Measurements from ENCODE around the gene ZNF554.

The ZNF554 gene

DNA sequence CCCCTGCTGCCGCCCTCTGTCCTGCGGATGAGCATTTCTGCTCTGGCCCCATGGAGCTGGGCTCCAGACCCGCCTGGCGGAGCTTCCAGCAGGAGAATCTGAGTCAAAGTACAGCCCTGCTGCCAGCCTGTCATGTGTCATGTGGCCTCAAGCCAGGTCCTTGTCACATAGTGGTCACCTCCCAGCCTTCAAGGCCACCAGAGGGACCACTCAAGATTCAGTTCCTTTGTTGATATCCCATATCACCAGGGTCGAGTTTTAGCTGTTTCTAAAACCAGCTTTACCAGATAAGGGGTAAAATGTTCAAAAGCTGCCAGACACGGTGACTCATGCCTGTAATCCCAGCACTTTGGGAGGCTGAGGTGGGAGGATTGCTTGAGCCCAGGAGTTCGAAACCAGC, 20.9 kb upstream of the ZNF554 start:
- Histone ChIP-seq H2BK5ac (ENCODE audit: low read length) (no peak overlapping the region), H3K4me2 (ENCODE audit: low read length) (no peak overlapping the region), H3K9ac (ENCODE audit: low read length) (no peak overlapping the region), H2AK5ac (ENCODE audit: low read length) (no peak overlapping the region), H3K18ac (ENCODE audit: low read length) (no peak overlapping the region), H2BK120ac (ENCODE audit: low read depth, low read length) (no peak overlapping the region), H3K79me2 (ENCODE audit: control insufficient read depth, insufficient read depth, low read length) (no peaks in the 10 kb centered on the region), H3K56ac (ENCODE audit: low read length) (no peak overlapping the region), H3K4me3 (ENCODE audit: low read length) (no peak overlapping the region), H3K36me3 (ENCODE audit: control insufficient read depth, insufficient read depth, low read length) (peaks cover 20% of the 10 kb centered on the region), H4K5ac (ENCODE audit: low read length) (no peak overlapping the region), H3K4me1 (ENCODE audit: control insufficient read depth, low read depth, low read length) (no peaks in the 10 kb centered on the region), H4K8ac (ENCODE audit: low read depth, low read length) (no peak overlapping the region), H3K27ac (ENCODE audit: low read depth, low read length) (no peak overlapping the region), H3K23ac (ENCODE audit: low read length) (no peak overlapping the region), H2BK15ac (replicated peaks; ENCODE audit: low read depth) (no peak overlapping the region), H3K79me1 (ENCODE audit: low read length) (peaks cover 6% of the 10 kb centered on the region), H3K27me3 (ENCODE audit: insufficient read depth, low read length, poor library complexity) (no peaks in the 10 kb centered on the region), H3K4ac (ENCODE audit: low read depth, low read length) (no peak overlapping the region)
- DNase-seq, result peak; percentile 42
- WGBS (ENCODE audit: extremely low coverage, insufficient coverage, low lambda C conversion rate), result no CpG with 5 or more reads among the region's 7 CpGs

- no peaks in the 10 kb centered on the region for H3K79me2 ChIP-seq (ENCODE audit: control insufficient read depth, insufficient read depth, low read length)
- no peaks in the 10 kb centered on the region for H3K27me3 ChIP-seq (ENCODE audit: insufficient read depth, low read length, poor library complexity)
- no CpG with 5 or more reads among the region's 41 CpGs for WGBS (ENCODE audit: extremely low coverage, insufficient coverage, low lambda C conversion rate)
- no peak overlapping the region for H3K4me2 ChIP-seq (ENCODE audit: low read length)
- no peak overlapping the region for H3K27ac ChIP-seq (ENCODE audit: low read depth, low read length)
- no peak overlapping the region for H2AK5ac ChIP-seq (ENCODE audit: low read length)
- no peak overlapping the region for H3K23ac ChIP-seq (ENCODE audit: low read length)
- no peak overlapping the region for H3K4me3 ChIP-seq (ENCODE audit: low read length)
- H2BK5ac ChIP-seq (ENCODE audit: low read length), result no peak overlapping the region
- peaks cover 6% of the 10 kb centered on the region for H3K79me1 ChIP-seq (ENCODE audit: low read length)
- no peak overlapping the region for H3K9ac ChIP-seq (ENCODE audit: low read length)
- H3K4ac ChIP-seq (ENCODE audit: low read depth, low read length), result no peak overlapping the region
- no peak overlapping the region for H4K8ac ChIP-seq (ENCODE audit: low read depth, low read length)
- peaks cover 18% of the 10 kb centered on the region for H3K36me3 ChIP-seq (ENCODE audit: control insufficient read depth, insufficient read depth, low read length)
- H4K5ac ChIP-seq (ENCODE audit: low read length), result no peak overlapping the region
- no peak for DNase-seq
- H3K18ac ChIP-seq (ENCODE audit: low read length), result no peak overlapping the region
- no peaks in the 10 kb centered on the region for H3K4me1 ChIP-seq (ENCODE audit: control insufficient read depth, low read depth, low read length)
- H2BK120ac ChIP-seq (ENCODE audit: low read depth, low read length), result no peak overlapping the region
- no peak overlapping the region for H3K56ac ChIP-seq (ENCODE audit: low read length)
- H2BK15ac ChIP-seq (replicated peaks; ENCODE audit: low read depth), result no peak overlapping the region
These were observed 20.2 kb upstream of the ZNF554 start for GRCh38 chr19:2799273-2800020.

DNA sequence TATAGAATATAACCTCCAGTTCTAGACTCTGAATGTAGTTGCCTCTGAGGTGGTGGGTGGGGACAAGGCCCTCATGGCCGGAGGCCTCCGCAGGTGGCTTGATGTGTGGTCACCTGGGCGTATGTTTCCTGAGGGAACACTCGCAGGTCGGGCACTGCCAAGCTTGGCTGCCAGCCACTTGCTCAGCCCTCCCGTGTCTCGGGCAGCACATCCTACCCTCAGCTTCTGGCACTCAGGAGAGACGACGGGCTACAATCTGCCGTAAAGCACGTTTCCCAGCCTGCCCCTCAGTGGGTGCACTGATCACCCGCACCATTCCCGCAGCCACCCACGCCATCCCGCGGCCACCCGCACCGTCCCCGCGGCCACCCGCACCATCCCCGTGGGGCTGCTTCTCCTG, 19.2 kb upstream of the ZNF554 start:
- Histone ChIP-seq H3K56ac (ENCODE audit: low read length) (no peak overlapping the region), H3K36me3 (ENCODE audit: control insufficient read depth, insufficient read depth, low read length) (peaks cover 17% of the 10 kb centered on the region)
- no CpG with 5 or more reads among the region's 22 CpGs for WGBS (ENCODE audit: extremely low coverage, insufficient coverage, low lambda C conversion rate)

GRCh38 chr19:2802826-2803225, 16.8 kb upstream of the ZNF554 start:
- Histone ChIP-seq H2BK120ac (ENCODE audit: low read depth, low read length) (no peak overlapping the region), H4K8ac (ENCODE audit: low read depth, low read length) (no peak overlapping the region), H2BK5ac (ENCODE audit: low read length) (no peak overlapping the region), H3K23ac (ENCODE audit: low read length) (no peak overlapping the region), H3K4me2 (ENCODE audit: low read length) (no peak overlapping the region), H4K5ac (ENCODE audit: low read length) (no peak overlapping the region), H3K4ac (ENCODE audit: low read depth, low read length) (no peak overlapping the region), H3K4me1 (ENCODE audit: control insufficient read depth, low read depth, low read length) (no peaks in the 10 kb centered on the region), H3K4me3 (ENCODE audit: low read length) (no peak overlapping the region), H3K79me2 (ENCODE audit: control insufficient read depth, insufficient read depth, low read length) (no peaks in the 10 kb centered on the region), H3K56ac (ENCODE audit: low read length) (no peak overlapping the region), H2AK5ac (ENCODE audit: low read length) (no peak overlapping the region), H2BK15ac (replicated peaks; ENCODE audit: low read depth) (no peak overlapping the region), H3K27me3 (ENCODE audit: insufficient read depth, low read length, poor library complexity) (no peaks in the 10 kb centered on the region), H3K36me3 (ENCODE audit: control insufficient read depth, insufficient read depth, low read length) (peaks cover 16% of the 10 kb centered on the region), H3K9ac (ENCODE audit: low read length) (no peak overlapping the region), H3K79me1 (ENCODE audit: low read length) (peaks cover 6% of the 10 kb centered on the region), H3K18ac (ENCODE audit: low read length) (no peak overlapping the region), H3K27ac (ENCODE audit: low read depth, low read length) (no peak overlapping the region)
- no peak for DNase-seq
- WGBS (ENCODE audit: extremely low coverage, insufficient coverage, low lambda C conversion rate), result no CpG with 5 or more reads among the region's 17 CpGs

More for the DNA sequence above, 19.2 kb upstream of the ZNF554 start:
- no peak for DNase-seq
- Histone ChIP-seq H3K79me2 (ENCODE audit: control insufficient read depth, insufficient read depth, low read length) (no peaks in the 10 kb centered on the region), H3K4me2 (ENCODE audit: low read length) (no peak overlapping the region), H3K27ac (ENCODE audit: low read depth, low read length) (no peak overlapping the region), H2BK15ac (replicated peaks; ENCODE audit: low read depth) (no peak overlapping the region), H3K9ac (ENCODE audit: low read length) (no peak overlapping the region), H3K4me1 (ENCODE audit: control insufficient read depth, low read depth, low read length) (no peaks in the 10 kb centered on the region), H3K4ac (ENCODE audit: low read depth, low read length) (no peak overlapping the region), H2BK120ac (ENCODE audit: low read depth, low read length) (no peak overlapping the region), H3K18ac (ENCODE audit: low read length) (no peak overlapping the region), H2AK5ac (ENCODE audit: low read length) (no peak overlapping the region), H3K27me3 (ENCODE audit: insufficient read depth, low read length, poor library complexity) (no peaks in the 10 kb centered on the region), H4K5ac (ENCODE audit: low read length) (no peak overlapping the region), H3K4me3 (ENCODE audit: low read length) (no peak overlapping the region), H3K79me1 (ENCODE audit: low read length) (peaks cover 6% of the 10 kb centered on the region), H4K8ac (ENCODE audit: low read depth, low read length) (no peak overlapping the region), H2BK5ac (ENCODE audit: low read length) (no peak overlapping the region), H3K23ac (ENCODE audit: low read length) (no peak overlapping the region)

GRCh38 chr19:2803486-2804155, 16.0 kb upstream of the ZNF554 start:
- Histone ChIP-seq H3K27me3 (ENCODE audit: insufficient read depth, low read length, poor library complexity) (no peaks in the 10 kb centered on the region), H3K4me1 (ENCODE audit: control insufficient read depth, low read depth, low read length) (no peaks in the 10 kb centered on the region), H3K4me2 (ENCODE audit: low read length) (no peak overlapping the region), H4K8ac (ENCODE audit: low read depth, low read length) (no peak overlapping the region), H2AK5ac (ENCODE audit: low read length) (no peak overlapping the region), H3K27ac (ENCODE audit: low read depth, low read length) (no peak overlapping the region), H2BK120ac (ENCODE audit: low read depth, low read length) (no peak overlapping the region), H3K79me1 (ENCODE audit: low read length) (peaks cover 6% of the 10 kb centered on the region), H3K79me2 (ENCODE audit: control insufficient read depth, insufficient read depth, low read length) (no peaks in the 10 kb centered on the region), H3K4me3 (ENCODE audit: low read length) (no peak overlapping the region), H3K18ac (ENCODE audit: low read length) (no peak overlapping the region), H2BK5ac (ENCODE audit: low read length) (no peak overlapping the region), H3K9ac (ENCODE audit: low read length) (no peak overlapping the region), H3K56ac (ENCODE audit: low read length) (no peak overlapping the region), H3K23ac (ENCODE audit: low read length) (no peak overlapping the region), H3K4ac (ENCODE audit: low read depth, low read length) (no peak overlapping the region), H3K36me3 (ENCODE audit: control insufficient read depth, insufficient read depth, low read length) (peaks cover 14% of the 10 kb centered on the region), H4K5ac (ENCODE audit: low read length) (no peak overlapping the region), H2BK15ac (replicated peaks; ENCODE audit: low read depth) (no peak overlapping the region)
- no CpG with 5 or more reads among the region's 29 CpGs for WGBS (ENCODE audit: extremely low coverage, insufficient coverage, low lambda C conversion rate)
- no peak for DNase-seq
